ENCODE data around the gene YPEL2. TPM values are rescaled to one million over a fixed set of nuclear protein-coding genes. Genes with fewer than 3 reads are reported as not detected.

YPEL2 gene
- total RNA-seq, 1 donor from 2014 or later: 28.9 TPM

- ATAC-seq (ENCODE audit: poor library complexity) (peak; percentile 23), DNase-seq (no peak)
- intact Hi-C loops (cut with DNase I): no loop called here
Measured at GRCh38 chr17:59353936-59354755, 22.7 kb downstream of the YPEL2 start.

- no peak for DNase-seq
- intact Hi-C loops (cut with DNase I): no loop called here
- peak; percentile 13 for ATAC-seq (ENCODE audit: poor library complexity)
Measured at GRCh38 chr17:59355030-59355701, 23.7 kb downstream of the YPEL2 start.

- ATAC-seq (ENCODE audit: poor library complexity) (peak; percentile 41), DNase-seq (no peak)
- intact Hi-C loops (cut with DNase I): no loop called here
Measured at GRCh38 chr17:59355702-59356325, 24.4 kb downstream of the YPEL2 start.

- intact Hi-C loops (cut with DNase I): no loop called here
- DNase-seq: no peak
- ATAC-seq (ENCODE audit: poor library complexity): no peak
Measured at GRCh38 chr17:59356543-59357218, 25.2 kb downstream of the YPEL2 start.

DNA sequence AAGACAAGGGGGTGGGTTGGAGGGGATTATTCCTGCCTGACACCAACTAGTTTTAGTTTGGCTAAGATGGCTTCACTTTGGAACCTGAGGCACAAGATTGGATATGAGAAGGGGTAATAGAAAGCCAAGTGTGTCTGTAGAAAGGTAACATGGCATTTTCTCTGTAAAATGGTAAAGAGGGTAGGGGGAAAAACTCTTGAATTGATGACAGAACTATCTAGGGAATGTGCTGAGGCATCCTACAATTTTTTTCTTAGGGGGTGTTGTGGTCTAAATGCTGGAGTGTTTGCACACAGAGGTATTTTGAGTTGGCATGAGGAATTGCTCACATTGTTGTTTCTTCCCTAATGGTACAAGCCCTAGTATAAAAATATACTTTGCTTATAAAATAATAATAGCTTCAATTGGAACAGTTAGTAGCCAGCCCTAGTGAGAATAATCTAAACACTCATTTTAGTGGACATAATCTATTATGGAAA lies 25.8 kb downstream of the YPEL2 start:
- no peak for ATAC-seq (ENCODE audit: poor library complexity)
- no peak for DNase-seq
- intact Hi-C loops (cut with DNase I): no loop called here

GRCh38 chr17:59357929-59358328 lies 26.5 kb downstream of the YPEL2 start:
- intact Hi-C loops (cut with DNase I): no loop called here

GRCh38 chr17:59361386-59361785 lies 29.9 kb downstream of the YPEL2 start:
- ATAC-seq (ENCODE audit: poor library complexity) (no peak), DNase-seq (no peak)
- intact Hi-C loops (cut with DNase I): no loop called here

More at GRCh38 chr17:59357929-59358328, 26.5 kb downstream of the YPEL2 start:
- ATAC-seq (ENCODE audit: poor library complexity) (no peak), DNase-seq (no peak)

DNA sequence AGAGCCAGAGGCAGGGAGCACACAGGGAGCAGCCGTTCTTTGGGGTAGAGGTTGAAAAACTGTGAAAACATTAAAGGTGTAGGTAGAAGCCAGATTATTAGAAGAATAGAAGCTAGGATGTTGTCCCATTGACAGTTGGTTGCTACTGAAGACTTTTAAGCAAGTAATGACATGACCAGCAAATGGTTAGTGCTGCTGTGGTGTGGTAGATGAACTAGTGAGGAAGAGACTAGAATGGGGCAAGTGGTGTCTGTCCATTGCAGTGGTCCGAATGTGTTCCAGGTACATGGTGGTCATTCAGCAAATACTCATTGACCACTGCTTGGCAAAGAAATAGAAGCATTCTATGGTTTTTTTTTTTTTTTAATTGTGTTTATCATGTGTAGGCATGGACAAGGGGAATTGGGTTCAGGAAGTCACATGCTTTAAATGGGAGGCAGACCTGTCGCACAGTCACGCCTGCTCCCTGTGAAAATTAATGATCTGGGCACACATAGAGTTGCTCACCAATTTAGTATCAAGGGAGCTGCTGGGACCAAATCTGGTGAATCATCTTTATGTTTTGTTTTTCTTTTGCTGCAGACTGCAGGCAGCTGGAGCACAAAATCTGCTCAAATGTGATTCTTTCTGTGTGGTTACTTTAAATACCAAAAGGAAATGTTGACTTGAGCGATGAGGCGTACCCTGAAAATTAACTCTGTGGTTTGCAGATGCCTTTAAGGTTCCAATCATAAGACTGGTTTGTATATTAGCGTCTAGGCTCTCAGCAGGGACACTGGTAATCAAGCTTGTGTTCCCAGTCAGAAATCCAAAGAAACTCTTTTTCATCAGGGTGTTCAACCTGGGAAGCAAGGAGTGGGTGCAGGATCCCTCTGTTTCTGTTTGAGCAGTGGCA lies 30.7 kb downstream of the YPEL2 start:
- ATAC-seq (ENCODE audit: poor library complexity) (no peak), DNase-seq (no peak)
- intact Hi-C loops (cut with DNase I): no loop called here

DNA sequence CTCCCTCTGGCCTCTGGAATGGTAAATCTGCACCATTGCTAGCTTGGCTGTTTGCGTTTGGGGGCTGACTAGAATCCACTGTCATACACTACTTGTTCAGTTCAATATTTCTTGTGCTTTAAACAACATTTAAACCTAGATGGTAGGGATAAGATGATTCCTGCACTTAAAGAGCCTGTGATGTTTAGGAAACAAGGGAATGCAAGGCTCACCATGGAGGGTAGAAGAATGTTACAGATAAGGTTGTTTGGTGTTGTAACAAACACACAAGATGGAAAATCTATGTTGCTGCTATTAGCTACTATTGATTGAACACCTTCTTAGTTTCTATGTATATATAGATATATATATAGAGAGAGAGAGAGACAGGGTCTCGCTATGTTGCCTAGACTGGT lies 31.4 kb downstream of the YPEL2 start:
- DNase-seq (no peak), ATAC-seq (ENCODE audit: poor library complexity) (no peak)
- intact Hi-C loops (cut with DNase I): no loop called here

DNA sequence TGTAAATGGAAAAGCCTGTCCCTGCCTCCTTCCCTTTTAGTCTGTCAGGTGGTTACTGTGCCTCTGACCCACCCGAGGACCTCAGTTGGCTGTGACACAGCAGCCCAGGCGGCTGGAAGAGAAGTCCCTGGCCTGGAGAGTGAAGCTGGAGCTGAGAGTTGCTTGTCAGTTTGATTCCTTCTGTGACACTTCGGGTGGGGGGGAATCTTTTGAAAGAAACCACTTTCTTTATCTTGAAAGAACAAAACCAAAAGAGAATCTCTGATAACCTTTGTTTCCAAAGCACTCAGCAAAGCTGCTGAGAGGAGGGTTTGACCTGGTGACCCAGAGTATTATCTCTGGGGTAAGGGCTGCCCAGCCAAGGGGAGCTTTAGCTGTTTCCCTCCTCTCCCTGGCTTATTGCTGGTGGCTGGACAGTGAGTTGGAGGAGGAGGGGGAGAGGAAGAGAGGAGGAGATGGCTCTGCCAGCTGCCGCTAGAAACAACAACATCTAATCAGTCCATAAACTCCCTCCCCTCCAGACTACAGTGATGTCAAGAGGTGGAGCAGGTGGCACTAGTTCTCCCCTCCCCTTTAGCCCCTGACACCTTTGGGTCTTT lies 34.0 kb downstream of the YPEL2 start:
- no peak for DNase-seq
- peak; percentile 10 for ATAC-seq (ENCODE audit: poor library complexity)
- intact Hi-C loops (cut with DNase I): no loop called here

GRCh38 chr17:59366040-59366757 lies 34.7 kb downstream of the YPEL2 start:
- peak; percentile 4 for ATAC-seq (ENCODE audit: poor library complexity)
- intact Hi-C loops (cut with DNase I): no loop called here
- DNase-seq: no peak

- intact Hi-C loops (cut with DNase I): no loop called here
- peak; percentile 77 for ATAC-seq (ENCODE audit: poor library complexity)
- no peak for DNase-seq
Measured at GRCh38 chr17:59366773-59367656, 35.6 kb downstream of the YPEL2 start.

GRCh38 chr17:59367657-59368045 lies 36.2 kb downstream of the YPEL2 start:
- intact Hi-C loops (cut with DNase I): no loop called here
- DNase-seq (no peak), ATAC-seq (ENCODE audit: poor library complexity) (no peak)

DNA sequence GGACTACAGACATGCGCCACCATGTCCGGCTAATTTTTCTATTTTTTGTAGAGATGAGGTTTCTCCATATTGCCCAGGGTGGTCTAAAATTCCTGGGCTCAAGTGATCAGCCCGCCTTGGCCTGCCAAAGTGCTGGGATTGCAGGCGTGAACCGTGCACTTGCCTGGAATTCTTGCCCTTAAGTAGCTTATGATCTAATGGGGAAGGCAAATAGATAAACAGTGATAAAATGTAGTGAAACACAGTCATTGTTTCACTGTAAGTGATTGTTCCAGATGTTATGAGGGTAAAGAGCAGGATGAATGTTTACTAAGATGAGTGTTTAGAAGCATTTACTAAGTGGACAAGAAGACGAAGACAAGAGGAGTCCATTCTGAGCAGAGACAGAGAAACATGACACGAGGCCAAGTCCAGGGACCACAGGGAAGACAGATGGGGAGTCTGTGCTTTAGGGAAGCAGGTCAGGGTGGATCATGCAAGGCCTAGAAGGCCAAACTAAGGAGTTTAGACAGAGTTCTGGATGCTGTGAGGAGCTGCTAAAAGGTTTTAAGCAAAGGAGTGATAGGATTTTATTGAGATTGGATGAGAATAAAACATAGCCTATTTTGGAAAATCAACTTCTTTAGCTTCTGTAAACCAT lies 36.9 kb downstream of the YPEL2 start:
- ATAC-seq (ENCODE audit: poor library complexity) (no peak), DNase-seq (no peak)
- intact Hi-C loops (cut with DNase I): no loop called here

DNA sequence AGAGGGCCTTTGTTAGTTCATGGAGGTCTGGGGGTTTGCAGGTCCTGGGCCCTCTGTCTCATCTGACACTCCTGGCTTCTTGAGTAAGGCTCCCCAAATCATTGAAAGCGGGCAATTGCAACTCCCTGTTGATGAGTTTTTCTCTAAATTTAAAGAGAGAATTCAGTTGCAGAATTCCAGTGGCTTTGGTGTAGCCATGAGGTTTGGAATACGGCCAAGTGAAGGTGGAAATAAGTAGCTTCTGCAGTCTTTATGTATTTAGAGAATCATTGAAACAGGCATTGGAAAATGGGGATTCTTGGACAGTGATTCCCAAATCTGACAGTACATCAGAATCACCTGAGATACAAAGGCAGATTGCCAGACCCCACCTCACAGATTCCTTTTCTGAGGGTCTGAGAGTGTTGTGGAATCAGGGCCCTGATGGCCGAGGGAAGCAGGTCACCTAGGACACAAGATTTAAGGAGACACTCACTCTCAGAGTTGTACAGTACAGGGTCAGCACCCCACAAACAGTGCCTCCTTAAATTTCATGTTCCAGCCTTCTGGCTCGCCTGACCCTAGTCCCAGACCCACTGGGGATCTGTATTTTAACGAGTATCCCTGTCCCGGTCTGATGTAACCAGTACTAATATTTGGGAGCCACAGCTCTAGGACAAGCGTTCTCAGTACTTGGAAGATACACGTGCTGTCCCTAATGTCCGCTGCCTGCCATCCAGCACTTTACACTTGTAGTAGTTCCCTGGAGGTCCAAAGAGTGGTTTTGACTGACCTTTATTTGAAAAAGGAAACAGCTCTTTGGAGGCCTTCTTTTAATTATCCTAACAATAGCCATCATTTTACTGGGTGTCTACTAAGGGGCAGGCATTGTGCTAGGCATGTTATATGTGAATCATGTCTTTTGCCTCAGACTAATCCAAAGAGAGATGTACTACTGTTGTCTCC lies 37.8 kb downstream of the YPEL2 start:
- intact Hi-C loops (cut with DNase I): no loop called here
- no peak for DNase-seq
- ATAC-seq (ENCODE audit: poor library complexity): peak; percentile 5
